Upper lobe of left lung (tissue), 4 donors: ENCODE data around the gene AVP.

Experiments used
- CTCF ChIP-seq, 6 experiments: fragments of 450-650 bp in 4 of 6; fragments of 200-600 bp in 2 of 6; sonication (generic) in 2 of 6; IDR thresholded peaks; one replicate each; pipeline ENCODE4 v1.5.1; 2016 to 2019; ENCODE audit warnings: antibody characterized with exemption in 6 of 6
- EP300 ChIP-seq, 4 donors: sonication (generic); formaldehyde crosslinking; IDR thresholded peaks; one replicate each; pipeline ENCODE4 v1.5.1; 2017; ENCODE audit warnings: antibody characterized with exemption in 4 of 4, control low read depth in 2 of 4
- POLR2A ChIP-seq, 4 donors: fragments of 450-650 bp; IDR thresholded peaks; one replicate each; pipeline ENCODE4 v1.5.1; 2016 to 2017; ENCODE audit warnings: antibody characterized with exemption in 4 of 4, mild to moderate bottlenecking in 2 of 4
- POLR2AphosphoS5 ChIP-seq, 2 donors: sonication (generic); formaldehyde crosslinking; IDR thresholded peaks; one replicate each; pipeline ENCODE4 v1.5.1; 2017; ENCODE audit warnings: antibody characterized with exemption in 2 of 2

- no peak for TF ChIP-seq CTCF (IDR thresholded peaks at IDR 0.05)
- no peak for TF ChIP-seq EP300 (IDR thresholded peaks at IDR 0.05)
- TF ChIP-seq POLR2AphosphoS5 (IDR thresholded peaks at IDR 0.05): no peak
- no peak for TF ChIP-seq POLR2A (IDR thresholded peaks at IDR 0.05)
Observed at GRCh38 chr20:3134151-3134550, 49.6 kb upstream of the AVP start.
